ENCODE measurements around the gene PSORS1C2.
A peak's percentile ranks its signal among the peaks of the same experiment; 100 is the strongest.

DNA sequence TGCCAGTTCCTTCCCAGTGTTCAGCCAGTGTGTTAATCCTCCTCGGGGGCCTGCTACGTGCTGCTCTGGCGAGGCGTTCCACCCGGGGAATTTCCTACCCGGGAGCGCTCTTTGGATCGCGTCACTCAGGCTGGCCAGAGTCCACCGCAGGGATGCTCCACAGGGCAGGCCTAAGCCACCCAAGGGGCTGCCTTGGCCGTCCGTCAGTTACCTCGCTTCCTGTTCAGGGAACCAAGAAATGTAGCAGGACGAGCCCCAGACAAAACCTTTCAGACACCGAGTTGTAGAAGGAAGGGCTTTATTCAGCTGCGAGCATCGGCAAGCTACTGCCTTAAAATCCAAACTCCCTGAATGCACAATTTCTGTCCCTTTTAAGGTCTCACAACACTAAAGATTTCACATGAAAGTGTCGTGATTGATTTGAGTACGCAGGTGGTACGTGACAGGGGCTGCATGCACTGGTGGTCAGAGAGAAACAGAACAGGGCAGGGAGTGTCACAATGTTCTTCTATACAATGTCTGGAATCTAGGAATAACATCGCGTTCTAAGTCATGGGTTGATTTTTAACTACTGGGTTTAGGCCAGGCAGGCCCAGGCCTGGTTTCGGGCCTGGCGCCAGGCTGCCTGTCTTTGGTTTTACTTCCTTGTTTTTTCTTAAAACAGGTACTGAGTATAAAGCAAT is 47.3 kb upstream of the PSORS1C2 start:
- TF ChIP-seq, protein P1, sequence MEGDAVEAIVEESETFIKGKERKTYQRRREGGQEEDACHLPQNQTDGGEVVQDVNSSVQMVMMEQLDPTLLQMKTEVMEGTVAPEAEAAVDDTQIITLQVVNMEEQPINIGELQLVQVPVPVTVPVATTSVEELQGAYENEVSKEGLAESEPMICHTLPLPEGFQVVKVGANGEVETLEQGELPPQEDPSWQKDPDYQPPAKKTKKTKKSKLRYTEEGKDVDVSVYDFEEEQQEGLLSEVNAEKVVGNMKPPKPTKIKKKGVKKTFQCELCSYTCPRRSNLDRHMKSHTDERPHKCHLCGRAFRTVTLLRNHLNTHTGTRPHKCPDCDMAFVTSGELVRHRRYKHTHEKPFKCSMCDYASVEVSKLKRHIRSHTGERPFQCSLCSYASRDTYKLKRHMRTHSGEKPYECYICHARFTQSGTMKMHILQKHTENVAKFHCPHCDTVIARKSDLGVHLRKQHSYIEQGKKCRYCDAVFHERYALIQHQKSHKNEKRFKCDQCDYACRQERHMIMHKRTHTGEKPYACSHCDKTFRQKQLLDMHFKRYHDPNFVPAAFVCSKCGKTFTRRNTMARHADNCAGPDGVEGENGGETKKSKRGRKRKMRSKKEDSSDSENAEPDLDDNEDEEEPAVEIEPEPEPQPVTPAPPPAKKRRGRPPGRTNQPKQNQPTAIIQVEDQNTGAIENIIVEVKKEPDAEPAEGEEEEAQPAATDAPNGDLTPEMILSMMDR (IDR thresholded peaks at IDR 0.05), result no peak
- TF ChIP-seq POLR2A (IDR thresholded peaks at IDR 0.05), result no peak
- peak in 1 of 2 donors; percentile 40 for TF ChIP-seq POLR2AphosphoS5 (IDR thresholded peaks at IDR 0.05; ENCODE audit: insufficient read depth in 1 of 2, low read depth in 1 of 2)

Data from vagina (tissue), 2 donors.